Upper lobe of left lung (tissue), 4 donors: ENCODE data around the gene MYZAP.

Experiments
- CTCF ChIP-seq, 6 experiments: fragments of 450-650 bp in 4 of 6; fragments of 200-600 bp in 2 of 6; sonication (generic) in 2 of 6; IDR thresholded peaks; one replicate each; pipeline ENCODE4 v1.5.1; 2016 to 2019; ENCODE audit warnings: antibody characterized with exemption in 6 of 6
- POLR2A ChIP-seq, 4 donors: fragments of 450-650 bp; IDR thresholded peaks; one replicate each; pipeline ENCODE4 v1.5.1; 2016 to 2017; ENCODE audit warnings: antibody characterized with exemption in 4 of 4, mild to moderate bottlenecking in 2 of 4
- POLR2AphosphoS5 ChIP-seq, 2 donors: sonication (generic); formaldehyde crosslinking; IDR thresholded peaks; one replicate each; pipeline ENCODE4 v1.5.1; 2017; ENCODE audit warnings: antibody characterized with exemption in 2 of 2

GRCh38 chr15:57566834-57567233 lies 24.9 kb upstream of the MYZAP start:
- TF ChIP-seq CTCF (IDR thresholded peaks at IDR 0.05) (no peak), POLR2AphosphoS5 (IDR thresholded peaks at IDR 0.05) (peak in 1 of 2 donors; percentile 44), POLR2A (IDR thresholded peaks at IDR 0.05) (no peak)
